Colonic mucosa (tissue), 4 donors: ENCODE measurements around the gene CCM2L. TPM values are rescaled to one million over a fixed set of nuclear protein-coding genes. Genes with fewer than 3 reads are reported as not detected.
"Not testable (repeated sequence)": the region's sequence is repeated elsewhere in the genome, so short reads cannot be mapped to it uniquely, and the experiment has no call there.

Experiments used
- DNase-seq: peaks from one replicate; pipeline ENCODE4 v3.0.0-alpha.2; 2020
- H3K27ac ChIP-seq: fragments of 200-600 bp; one replicate; pipeline ENCODE4 v1.8.0; 2021
- H3K27me3 ChIP-seq: fragments of 200-600 bp; one replicate; pipeline ENCODE4 v1.8.0; 2021
- H3K36me3 ChIP-seq: fragments of 200-600 bp; one replicate; pipeline ENCODE4 v1.8.0; 2021
- H3K4me1 ChIP-seq: fragments of 200-600 bp; one replicate; pipeline ENCODE4 v1.8.0; 2021; ENCODE audit warnings: mild to moderate bottlenecking
- H3K4me3 ChIP-seq: fragments of 200-600 bp; one replicate; pipeline ENCODE4 v1.8.0; 2021
- H3K9ac ChIP-seq, 2 donors: one replicate each; pipeline ENCODE4 v1.7.0; 2013; ENCODE audit warnings: control low read depth in 2 of 2, low read depth in 2 of 2, low read length in 2 of 2
- H3K9me3 ChIP-seq: fragments of 200-600 bp; one replicate; pipeline ENCODE4 v1.8.0; 2021
- intact Hi-C: fragments of 100-400 bp; cut with DNase I; formaldehyde crosslinking; loops from one replicate; pipeline ENCODE4 v1.14.1; 2022
- total RNA-seq, 2 donors: library from RNA; stranded (reverse); fragmentation: NEBNext Ultra II Directional in 1 of 2; extraction: Animal tissue kit (Norgen Biotek cat#: 25700) in 1 of 2; gene quantifications; one replicate each; pipeline ENCODE4 v1.2.1, GENCODE V29; 2021
- TF ChIP-seq, protein P1 (sequence below): fragments of 200-600 bp; IDR thresholded peaks from one replicate; pipeline ENCODE4 v1.8.0; 2022; ENCODE audit warnings: antibody characterized with exemption, mild to moderate bottlenecking
- donor health status: healthy.
- donor health status: DM: no; HTN: no; CAD: no.
- donor health status: DM: no; HTN: no; CAD: no.

The CCM2L gene
- total RNA-seq, 2 donors from 2014 or later: 1.1 to 1.2 TPM

DNA sequence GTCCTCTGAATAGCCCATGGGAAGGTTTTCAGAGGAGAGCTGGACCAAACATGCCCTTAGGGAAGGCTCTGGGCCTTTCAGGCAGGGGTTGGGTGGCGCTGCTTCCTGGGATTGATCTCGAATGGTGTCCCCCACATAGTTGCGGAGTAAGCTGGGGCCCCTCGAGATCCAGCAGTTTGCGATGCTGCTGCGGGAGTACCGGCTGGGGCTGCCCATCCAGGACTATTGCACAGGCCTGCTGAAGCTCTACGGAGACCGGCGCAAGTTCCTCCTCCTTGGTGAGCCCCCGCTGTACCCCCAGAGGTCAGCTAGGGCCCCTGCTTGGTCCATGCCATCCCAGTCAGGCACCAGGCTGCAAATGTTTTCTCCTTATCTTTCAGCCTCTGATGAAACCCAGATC, 19.3 kb downstream of the CCM2L start:
- no peak overlapping the region for H3K27ac ChIP-seq
- no peak overlapping the region for H3K9ac ChIP-seq
- no peaks in the 10 kb centered on the region for H3K9me3 ChIP-seq
- intact Hi-C loops: no loop called here
- H3K27me3 ChIP-seq: peaks cover 4% of the 10 kb centered on the region
- TF ChIP-seq, protein P1, sequence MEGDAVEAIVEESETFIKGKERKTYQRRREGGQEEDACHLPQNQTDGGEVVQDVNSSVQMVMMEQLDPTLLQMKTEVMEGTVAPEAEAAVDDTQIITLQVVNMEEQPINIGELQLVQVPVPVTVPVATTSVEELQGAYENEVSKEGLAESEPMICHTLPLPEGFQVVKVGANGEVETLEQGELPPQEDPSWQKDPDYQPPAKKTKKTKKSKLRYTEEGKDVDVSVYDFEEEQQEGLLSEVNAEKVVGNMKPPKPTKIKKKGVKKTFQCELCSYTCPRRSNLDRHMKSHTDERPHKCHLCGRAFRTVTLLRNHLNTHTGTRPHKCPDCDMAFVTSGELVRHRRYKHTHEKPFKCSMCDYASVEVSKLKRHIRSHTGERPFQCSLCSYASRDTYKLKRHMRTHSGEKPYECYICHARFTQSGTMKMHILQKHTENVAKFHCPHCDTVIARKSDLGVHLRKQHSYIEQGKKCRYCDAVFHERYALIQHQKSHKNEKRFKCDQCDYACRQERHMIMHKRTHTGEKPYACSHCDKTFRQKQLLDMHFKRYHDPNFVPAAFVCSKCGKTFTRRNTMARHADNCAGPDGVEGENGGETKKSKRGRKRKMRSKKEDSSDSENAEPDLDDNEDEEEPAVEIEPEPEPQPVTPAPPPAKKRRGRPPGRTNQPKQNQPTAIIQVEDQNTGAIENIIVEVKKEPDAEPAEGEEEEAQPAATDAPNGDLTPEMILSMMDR: no peak
- DNase-seq: no peak
- no peaks in the 10 kb centered on the region for H3K36me3 ChIP-seq
- no peak overlapping the region for H3K4me3 ChIP-seq
- no peaks in the 10 kb centered on the region for H3K4me1 ChIP-seq

- intact Hi-C loops: loop anchor here (5.0 to 10.0 kb wide), 2 partner anchors 176 to 209 kb away; no protein-coding TSS in a partner anchor
- Histone ChIP-seq H3K27me3 (peaks cover 4% of the 10 kb centered on the region), H3K27ac (no peak overlapping the region), H3K9ac (peak overlapping the region in 1 of 2 donors; percentile 43), H3K4me1 (no peaks in the 10 kb centered on the region), H3K36me3 (no peaks in the 10 kb centered on the region), H3K4me3 (peak overlapping the region; percentile 15), H3K9me3 (no peaks in the 10 kb centered on the region)
- TF ChIP-seq, protein P1: peak; percentile 93
- DNase-seq: peak; percentile 75
Measured at GRCh38 chr20:32031007-32031958, 21.0 kb downstream of the CCM2L start.

GRCh38 chr20:32033316-32033715, 23.1 kb downstream of the CCM2L start:
- no peak for DNase-seq
- no peaks in the 10 kb centered on the region for H3K4me1 ChIP-seq
- intact Hi-C loops: loop anchor here (5.0 to 10.0 kb wide), 2 partner anchors 179 to 211 kb away; no protein-coding TSS in a partner anchor
- H3K27me3 ChIP-seq: peaks cover 4% of the 10 kb centered on the region
- H3K4me3 ChIP-seq: no peak overlapping the region
- H3K9me3 ChIP-seq: no peaks in the 10 kb centered on the region
- no peaks in the 10 kb centered on the region for H3K36me3 ChIP-seq
- no peak overlapping the region for H3K27ac ChIP-seq
- no peak overlapping the region for H3K9ac ChIP-seq
- TF ChIP-seq, protein P1: no peak

DNA sequence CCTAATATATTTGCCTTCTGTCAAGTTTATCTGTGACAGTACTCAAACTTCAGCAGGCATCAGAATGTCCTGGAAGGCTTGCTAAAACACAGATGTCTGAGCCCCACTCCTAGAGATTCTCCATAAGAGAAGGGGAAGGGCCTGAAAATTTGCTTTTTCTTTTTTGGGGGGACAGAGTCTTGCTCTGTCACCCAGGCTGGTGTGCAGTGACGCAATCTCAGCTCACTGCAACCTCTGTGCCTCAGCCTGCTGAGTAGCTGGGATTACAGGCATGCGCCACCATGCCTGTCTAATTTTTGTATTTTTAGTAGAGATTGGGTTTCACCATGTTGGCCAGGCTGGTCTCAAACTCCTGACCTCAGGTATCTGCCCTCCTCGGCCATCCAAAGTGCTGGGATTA, 23.5 kb downstream of the CCM2L start:
- not testable (repeated sequence) for DNase-seq, H3K9ac ChIP-seq, H3K4me1 ChIP-seq, H3K36me3 ChIP-seq, H3K27me3 ChIP-seq, H3K9me3 ChIP-seq, H3K4me3 ChIP-seq, H3K27ac ChIP-seq
- intact Hi-C loops: loop anchor here (5.0 to 10.0 kb wide), 2 partner anchors 179 to 211 kb away; no protein-coding TSS in a partner anchor

DNA sequence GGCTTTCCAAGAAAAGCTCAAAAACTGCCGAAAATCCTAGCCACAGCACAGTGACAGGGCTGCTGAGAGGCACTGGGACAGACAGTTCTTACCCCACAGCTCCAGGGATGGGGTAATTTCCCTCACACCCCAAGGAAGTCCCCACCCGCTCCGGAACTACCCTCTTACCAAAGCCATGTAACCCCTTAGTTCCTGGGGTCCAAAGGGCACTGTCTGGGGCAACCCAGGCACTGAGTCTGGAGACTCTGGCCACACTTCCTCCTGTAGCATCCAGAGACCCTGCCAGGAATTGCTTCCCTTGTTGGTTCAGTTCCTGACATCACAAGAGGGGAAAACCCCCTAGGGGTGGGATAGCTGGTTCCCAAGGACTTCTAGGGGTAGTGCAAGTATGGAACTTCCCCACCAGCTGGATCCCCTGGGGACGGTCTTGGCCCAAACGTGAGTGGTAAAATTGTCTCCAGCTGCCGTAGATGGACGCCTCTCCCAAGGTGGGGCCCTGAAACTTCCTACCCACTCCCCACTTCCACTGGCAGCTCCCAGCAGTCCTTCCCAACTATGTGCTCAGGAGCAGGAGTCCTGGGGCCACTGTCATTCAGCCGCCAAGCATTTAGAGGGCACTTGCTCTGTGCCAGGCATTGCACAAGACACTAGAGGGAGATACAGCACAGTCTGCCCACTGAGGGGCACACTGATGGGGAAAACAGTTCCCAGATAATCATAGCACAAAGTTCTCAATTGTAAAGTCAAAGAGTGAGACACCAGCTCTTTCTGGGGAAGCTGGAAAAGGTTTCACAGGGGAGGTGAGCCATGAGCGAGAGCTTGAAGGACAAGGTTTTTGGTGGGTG, 24.6 kb downstream of the CCM2L start:
- TF ChIP-seq, protein P1: no peak
- Histone ChIP-seq H3K4me3 (no peak overlapping the region), H3K4me1 (no peaks in the 10 kb centered on the region), H3K9me3 (no peaks in the 10 kb centered on the region), H3K27me3 (peaks cover 4% of the 10 kb centered on the region), H3K9ac (no peak overlapping the region), H3K36me3 (no peaks in the 10 kb centered on the region), H3K27ac (no peak overlapping the region)
- intact Hi-C loops: loop anchor here (5.0 to 10.0 kb wide), 2 partner anchors 180 to 213 kb away; no protein-coding TSS in a partner anchor
- DNase-seq: no peak
